Tibial artery (tissue), 4 donors: ENCODE measurements around the gene LRRC51.
"Not testable (repeated sequence)": the region's sequence is repeated elsewhere in the genome, so short reads cannot be mapped to it uniquely, and the experiment has no call there.

Source experiments
- DNase-seq, 2 donors: peaks; one replicate each; pipeline ENCODE4 v3.0.0-alpha.2; 2019
- H3K27ac ChIP-seq, 2 donors: fragments of 200-600 bp; sonication (generic) in 1 of 2; 1 replicate in 1 of 2; 2 replicates in 1 of 2; pipeline ENCODE4 v1.5.1; 2018 to 2019; ENCODE audit warnings: mild to moderate bottlenecking in 1 of 2
- H3K27me3 ChIP-seq, 2 donors: fragments of 200-600 bp; sonication (generic) in 1 of 2; one replicate each; pipeline versions ENCODE4 v1.5.1 to v1.6.0; 2016 to 2019
- H3K36me3 ChIP-seq, 3 donors: fragments of 200-600 bp; sonication (generic) in 2 of 3; one replicate each; pipeline ENCODE4 v1.5.1; 2016 to 2019; ENCODE audit warnings: mild to moderate bottlenecking in 2 of 3
- H3K4me1 ChIP-seq, 4 donors: fragments of 200-600 bp; sonication (generic) in 2 of 4; 1 replicate in 3 of 4; 2 replicates in 1 of 4; pipeline ENCODE4 v1.5.1; 2016 to 2019
- H3K4me3 ChIP-seq, 2 donors: fragments of 200-600 bp; sonication (generic) in 1 of 2; 1 replicate in 1 of 2; 2 replicates in 1 of 2; pipeline ENCODE4 v1.5.1; 2018 to 2019; ENCODE audit warnings: mild to moderate bottlenecking in 2 of 2
- H3K9me3 ChIP-seq, 3 donors: fragments of 200-600 bp; sonication (generic) in 1 of 3; one replicate each; pipeline ENCODE4 v1.5.1; 2016 to 2019
- intact Hi-C: fragments of 100-400 bp; cut with DNase I; formaldehyde crosslinking; loops from one replicate; pipeline ENCODE4 v1.15.0; 2023; ENCODE audit warnings: low total_unique reads
- TF ChIP-seq, protein P1 (sequence below), 2 experiments: fragments of 200-600 bp in 1 of 2; fragments of 450-650 bp in 1 of 2; IDR thresholded peaks; one replicate each; pipeline ENCODE4 v1.5.1; 2017 to 2019; ENCODE audit warnings: antibody characterized with exemption in 2 of 2, mild to moderate bottlenecking in 1 of 2, moderate library complexity in 1 of 2

LRRC51 gene

DNA sequence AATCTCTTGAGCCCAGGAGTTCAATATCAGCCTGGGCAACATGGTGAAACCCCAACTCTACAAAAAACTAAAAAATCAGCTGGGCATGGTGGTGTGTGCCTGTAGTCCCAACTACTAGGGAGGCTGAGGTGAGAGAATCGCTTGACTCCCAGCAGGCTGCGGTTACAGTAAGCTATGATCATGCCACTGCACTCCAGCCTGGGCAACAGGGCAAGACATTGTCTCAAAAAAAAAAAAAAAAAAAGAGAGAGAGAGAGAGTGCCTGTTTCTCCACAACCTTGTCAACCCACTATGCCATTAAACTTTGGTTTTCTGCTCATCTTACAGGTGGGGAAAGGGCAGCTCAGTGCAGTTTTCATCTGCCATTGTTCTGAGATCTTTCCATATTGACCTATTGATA lies 60.0 kb downstream of the LRRC51 start:
- no peak for DNase-seq
- no peaks in the 10 kb centered on the region for H3K9me3 ChIP-seq
- no peak overlapping the region for H3K4me3 ChIP-seq
- H3K4me1 ChIP-seq = no peaks in the 10 kb centered on the region
- H3K36me3 ChIP-seq = no peaks in the 10 kb centered on the region
- H3K27me3 ChIP-seq = no peaks in the 10 kb centered on the region
- H3K27ac ChIP-seq = no peak overlapping the region
- intact Hi-C loops = loop anchor here (10.0 kb wide), 1 partner anchor 116 kb away; no protein-coding TSS in a partner anchor
- TF ChIP-seq, protein P1, sequence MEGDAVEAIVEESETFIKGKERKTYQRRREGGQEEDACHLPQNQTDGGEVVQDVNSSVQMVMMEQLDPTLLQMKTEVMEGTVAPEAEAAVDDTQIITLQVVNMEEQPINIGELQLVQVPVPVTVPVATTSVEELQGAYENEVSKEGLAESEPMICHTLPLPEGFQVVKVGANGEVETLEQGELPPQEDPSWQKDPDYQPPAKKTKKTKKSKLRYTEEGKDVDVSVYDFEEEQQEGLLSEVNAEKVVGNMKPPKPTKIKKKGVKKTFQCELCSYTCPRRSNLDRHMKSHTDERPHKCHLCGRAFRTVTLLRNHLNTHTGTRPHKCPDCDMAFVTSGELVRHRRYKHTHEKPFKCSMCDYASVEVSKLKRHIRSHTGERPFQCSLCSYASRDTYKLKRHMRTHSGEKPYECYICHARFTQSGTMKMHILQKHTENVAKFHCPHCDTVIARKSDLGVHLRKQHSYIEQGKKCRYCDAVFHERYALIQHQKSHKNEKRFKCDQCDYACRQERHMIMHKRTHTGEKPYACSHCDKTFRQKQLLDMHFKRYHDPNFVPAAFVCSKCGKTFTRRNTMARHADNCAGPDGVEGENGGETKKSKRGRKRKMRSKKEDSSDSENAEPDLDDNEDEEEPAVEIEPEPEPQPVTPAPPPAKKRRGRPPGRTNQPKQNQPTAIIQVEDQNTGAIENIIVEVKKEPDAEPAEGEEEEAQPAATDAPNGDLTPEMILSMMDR (IDR thresholded peaks at IDR 0.05) = no peak

DNA sequence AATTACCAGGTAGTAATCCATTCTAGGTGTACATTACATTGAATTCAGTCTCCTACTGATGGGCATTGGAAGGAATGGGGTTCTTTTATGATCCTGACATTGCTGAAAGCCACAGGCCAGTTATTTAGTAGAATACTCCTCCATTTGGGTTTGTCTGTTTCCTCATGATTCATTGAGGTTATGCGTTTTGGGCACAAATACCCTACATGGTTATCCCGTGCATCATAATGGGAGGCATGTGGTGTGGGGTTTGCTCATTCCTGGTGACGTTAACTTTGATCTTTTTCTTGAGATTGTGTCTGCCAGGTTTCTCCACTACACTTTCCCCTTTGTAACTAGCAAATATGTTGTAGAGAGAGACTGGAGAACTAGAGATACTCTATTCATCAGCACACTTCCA lies 60.4 kb downstream of the LRRC51 start:
- intact Hi-C loops = loop anchor here (10.0 kb wide), 1 partner anchor 116 kb away; no protein-coding TSS in a partner anchor
- no peaks in the 10 kb centered on the region for H3K27me3 ChIP-seq
- no peaks in the 10 kb centered on the region for H3K36me3 ChIP-seq
- H3K27ac ChIP-seq = no peak overlapping the region
- H3K4me3 ChIP-seq = no peak overlapping the region
- DNase-seq = no peak
- TF ChIP-seq, protein P1 (IDR thresholded peaks at IDR 0.05) = no peak
- no peaks in the 10 kb centered on the region for H3K9me3 ChIP-seq
- no peaks in the 10 kb centered on the region for H3K4me1 ChIP-seq

DNA sequence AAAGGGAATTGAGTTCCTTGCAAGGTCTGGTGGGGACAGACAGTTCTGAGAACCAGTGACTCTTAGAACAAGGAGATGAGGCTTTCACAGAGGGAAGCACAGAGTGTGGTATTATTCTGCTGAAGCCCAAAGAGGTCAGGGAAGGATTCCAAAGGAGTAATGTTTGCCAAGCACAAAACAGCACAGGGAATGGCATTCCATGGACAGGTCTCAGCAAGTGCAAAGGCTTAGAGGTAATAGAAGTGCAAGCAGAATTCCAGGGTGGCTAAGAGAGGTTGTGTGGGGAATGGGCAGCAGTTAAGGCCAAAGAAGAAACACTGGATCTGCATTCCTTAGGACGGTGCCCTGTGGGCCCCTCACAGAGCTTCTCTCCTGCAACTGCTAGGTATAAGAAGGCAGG lies 61.4 kb downstream of the LRRC51 start:
- not testable (repeated sequence) for H3K4me3 ChIP-seq, DNase-seq, H3K4me1 ChIP-seq, H3K27me3 ChIP-seq, H3K9me3 ChIP-seq, H3K36me3 ChIP-seq, H3K27ac ChIP-seq
- intact Hi-C loops = loop anchor here (10.0 kb wide), 1 partner anchor 117 kb away; no protein-coding TSS in a partner anchor

DNA sequence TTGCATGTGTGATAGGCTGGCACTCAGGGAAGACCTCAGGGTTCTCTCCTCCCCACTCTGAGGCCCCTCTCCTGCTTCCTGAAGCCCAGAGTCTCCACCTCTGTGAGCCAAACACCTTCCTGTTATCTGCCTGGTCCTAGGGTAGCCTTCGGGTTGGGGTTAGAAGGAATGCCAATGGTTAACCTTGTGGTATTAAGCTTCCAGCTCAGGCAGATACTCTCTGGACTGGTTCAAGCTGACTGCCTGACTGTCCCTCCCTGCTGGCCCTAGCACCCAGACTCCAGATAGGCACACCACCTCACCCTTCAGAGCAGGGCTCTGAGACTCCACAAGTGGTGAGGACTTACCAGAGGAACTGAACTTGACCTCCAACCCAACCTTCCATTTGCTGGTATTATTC lies 61.9 kb downstream of the LRRC51 start:
- intact Hi-C loops = loop anchor here (10.0 kb wide), 1 partner anchor 118 kb away; no protein-coding TSS in a partner anchor
- DNase-seq, H3K9me3 ChIP-seq, H3K36me3 ChIP-seq, H3K4me3 ChIP-seq, H3K4me1 ChIP-seq, H3K27me3 ChIP-seq, H3K27ac ChIP-seq: not testable (repeated sequence)

DNA sequence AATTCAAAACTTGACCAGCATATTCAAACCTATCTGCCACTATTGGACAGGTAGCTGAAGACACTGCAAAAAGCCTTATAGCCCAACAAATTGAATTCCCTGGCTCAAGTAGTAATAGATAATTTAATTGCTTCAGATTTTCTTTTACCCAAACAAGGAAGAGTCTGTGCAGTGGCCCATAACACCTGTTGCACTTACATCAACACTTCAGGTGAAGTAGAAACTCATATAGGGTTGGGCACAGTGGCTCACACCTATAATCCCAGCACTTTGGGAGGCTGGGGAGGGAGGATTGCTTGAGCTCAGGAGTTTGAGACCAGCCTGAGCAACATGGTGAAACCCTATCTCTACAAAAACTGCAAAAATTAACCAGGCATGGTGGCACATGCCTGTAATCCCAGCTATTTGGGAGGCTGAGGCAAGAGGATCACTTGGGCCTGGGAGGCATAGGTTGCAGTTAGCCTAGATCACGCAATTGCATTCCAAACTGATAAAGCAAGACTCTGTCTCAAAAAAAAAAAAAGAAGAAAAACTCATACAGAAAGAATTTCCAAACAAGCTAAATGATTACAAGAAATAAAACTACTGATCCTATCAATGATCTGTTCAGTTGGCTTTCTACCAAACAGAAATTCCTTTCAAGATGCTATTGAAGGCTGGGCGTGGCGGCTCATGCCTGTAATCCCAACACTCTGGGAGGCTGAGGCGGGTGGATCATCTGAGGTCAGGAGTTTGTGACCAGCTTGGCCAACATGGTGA lies 64.3 kb downstream of the LRRC51 start:
- Histone ChIP-seq H3K27ac (no peak overlapping the region), H3K4me1 (no peaks in the 10 kb centered on the region), H3K4me3 (no peak overlapping the region), H3K9me3 (no peaks in the 10 kb centered on the region), H3K27me3 (no peaks in the 10 kb centered on the region), H3K36me3 (no peaks in the 10 kb centered on the region)
- intact Hi-C loops = loop anchor here (10.0 kb wide), 1 partner anchor 120 kb away; no protein-coding TSS in a partner anchor
- TF ChIP-seq, protein P1 (IDR thresholded peaks at IDR 0.05) = no peak
- no peak for DNase-seq
